ENCODE data around the gene UBA5.
A peak's percentile ranks its signal among the peaks of the same experiment; 100 is the strongest.
"Not testable (repeated sequence)": the region's sequence is repeated elsewhere in the genome, so short reads cannot be mapped to it uniquely, and the experiment has no call there.

UBA5 gene

DNA sequence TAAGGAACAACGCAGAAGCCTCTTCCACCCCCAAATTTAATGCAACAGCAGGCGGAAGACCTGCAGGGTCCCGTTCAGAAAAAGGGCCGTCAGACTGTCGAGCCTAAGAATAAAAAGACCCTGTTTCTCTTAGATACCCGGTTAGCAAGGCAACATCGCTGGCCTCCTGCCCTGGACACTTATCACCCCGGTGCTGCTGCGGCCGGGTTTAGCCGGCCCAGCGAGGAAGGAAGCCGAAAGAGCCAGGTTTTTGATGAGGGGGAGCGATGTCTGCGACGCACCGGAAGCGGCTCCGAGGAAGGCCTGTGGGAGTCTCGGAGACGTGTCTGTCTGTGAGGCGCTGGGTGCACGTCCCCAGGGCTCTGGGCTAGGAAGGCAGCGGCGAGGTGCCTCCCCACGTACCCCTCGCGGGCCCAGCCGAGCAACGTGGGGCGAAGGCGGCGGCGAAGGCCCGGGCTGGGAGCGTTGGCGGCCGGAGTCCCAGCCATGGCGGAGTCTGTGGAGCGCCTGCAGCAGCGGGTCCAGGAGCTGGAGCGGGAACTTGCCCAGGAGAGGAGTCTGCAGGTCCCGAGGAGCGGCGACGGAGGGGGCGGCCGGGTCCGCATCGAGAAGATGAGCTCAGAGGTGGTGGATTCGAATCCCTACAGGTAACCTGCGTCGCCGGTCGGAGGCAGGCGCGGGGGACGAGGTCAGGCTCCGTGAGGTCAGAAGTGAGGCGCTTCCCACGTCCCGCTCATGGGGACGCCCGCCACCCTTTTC is at the start of gene UBA5:
UBA5 (plus strand) TSS at position 278 of the 759 bp plus-strand sequence; CDS start at position 487, 209 bp downstream.
- DNase-seq (ENCODE audit: low read depth): peak; percentile 82
- TF ChIP-seq, protein P1, sequence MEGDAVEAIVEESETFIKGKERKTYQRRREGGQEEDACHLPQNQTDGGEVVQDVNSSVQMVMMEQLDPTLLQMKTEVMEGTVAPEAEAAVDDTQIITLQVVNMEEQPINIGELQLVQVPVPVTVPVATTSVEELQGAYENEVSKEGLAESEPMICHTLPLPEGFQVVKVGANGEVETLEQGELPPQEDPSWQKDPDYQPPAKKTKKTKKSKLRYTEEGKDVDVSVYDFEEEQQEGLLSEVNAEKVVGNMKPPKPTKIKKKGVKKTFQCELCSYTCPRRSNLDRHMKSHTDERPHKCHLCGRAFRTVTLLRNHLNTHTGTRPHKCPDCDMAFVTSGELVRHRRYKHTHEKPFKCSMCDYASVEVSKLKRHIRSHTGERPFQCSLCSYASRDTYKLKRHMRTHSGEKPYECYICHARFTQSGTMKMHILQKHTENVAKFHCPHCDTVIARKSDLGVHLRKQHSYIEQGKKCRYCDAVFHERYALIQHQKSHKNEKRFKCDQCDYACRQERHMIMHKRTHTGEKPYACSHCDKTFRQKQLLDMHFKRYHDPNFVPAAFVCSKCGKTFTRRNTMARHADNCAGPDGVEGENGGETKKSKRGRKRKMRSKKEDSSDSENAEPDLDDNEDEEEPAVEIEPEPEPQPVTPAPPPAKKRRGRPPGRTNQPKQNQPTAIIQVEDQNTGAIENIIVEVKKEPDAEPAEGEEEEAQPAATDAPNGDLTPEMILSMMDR (IDR thresholded peaks at IDR 0.05; ENCODE audit: insufficient read depth, low read depth, low read length, missing control alignments): no peak
- peak within 1 kb of the TSS; percentile 58 for H3K4me3 ChIP-seq (ENCODE audit: low read depth, low read length)

DNA sequence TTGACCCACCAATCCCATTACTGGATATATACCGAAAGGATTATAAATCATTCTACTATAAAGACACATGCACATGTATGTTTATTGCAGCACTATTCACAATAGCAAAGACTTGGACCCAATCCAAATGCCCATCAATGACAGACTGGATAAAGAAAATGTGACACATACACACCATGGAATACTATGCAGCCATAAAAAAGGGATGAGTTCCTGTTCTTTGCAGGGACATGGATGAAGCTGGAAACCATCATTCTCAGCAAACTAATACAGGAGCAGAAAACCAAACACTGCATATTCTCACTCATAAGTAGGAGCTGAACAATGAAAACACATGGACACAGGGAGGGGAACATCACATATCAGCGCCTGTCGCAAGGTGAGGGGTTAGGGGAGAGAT is 44.8 kb upstream of the UBA5 start:
- not testable (repeated sequence) for DNase-seq (ENCODE audit: low read depth); H3K4me3 ChIP-seq (ENCODE audit: low read depth, low read length)

DNA sequence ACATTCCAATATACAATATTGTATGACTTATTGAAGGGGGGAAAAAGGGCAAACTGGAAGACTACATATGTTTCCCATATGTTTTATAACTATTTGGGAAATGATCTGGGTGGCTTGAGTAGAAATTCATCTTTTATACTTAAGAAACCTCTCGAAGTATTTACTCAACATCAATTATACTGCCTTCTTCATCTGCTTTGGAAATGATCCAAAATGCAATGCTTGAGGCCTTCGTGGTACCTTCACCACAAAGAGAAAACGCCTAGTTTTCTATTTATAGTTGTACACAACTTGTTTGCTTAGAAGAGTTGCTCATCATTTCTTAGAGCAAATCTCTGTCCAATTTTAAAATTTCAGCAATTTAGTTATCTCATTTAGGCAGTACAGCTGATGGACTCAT is 44.2 kb upstream of the UBA5 start:
- H3K4me3 ChIP-seq (ENCODE audit: low read depth, low read length): no peak overlapping the region
- DNase-seq (ENCODE audit: low read depth): no peak
- TF ChIP-seq, protein P1 (IDR thresholded peaks at IDR 0.05; ENCODE audit: insufficient read depth, low read depth, low read length, missing control alignments): no peak

DNA sequence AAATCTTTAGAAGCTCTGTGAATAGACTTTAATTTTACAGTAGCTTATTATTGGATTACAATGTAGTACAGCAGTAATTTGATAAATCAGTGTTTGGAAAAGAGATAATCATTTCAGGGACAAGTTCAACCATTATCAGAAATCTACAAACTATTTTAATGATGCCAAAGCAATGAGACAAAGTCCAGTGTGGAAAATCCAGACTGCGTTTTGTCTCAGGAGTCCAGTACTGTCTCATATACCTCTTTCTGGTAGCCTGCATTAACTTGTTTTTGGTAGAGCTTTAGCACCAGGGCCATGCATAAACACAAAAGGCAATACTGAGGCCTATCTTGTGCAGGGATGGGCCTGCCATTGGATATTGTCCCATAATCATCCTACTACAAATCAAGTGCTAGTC is 43.3 kb upstream of the UBA5 start:
- H3K4me3 ChIP-seq (ENCODE audit: low read depth, low read length): no peak overlapping the region
- no peak for DNase-seq (ENCODE audit: low read depth)
- TF ChIP-seq, protein P1 (IDR thresholded peaks at IDR 0.05; ENCODE audit: insufficient read depth, low read depth, low read length, missing control alignments): no peak

DNA sequence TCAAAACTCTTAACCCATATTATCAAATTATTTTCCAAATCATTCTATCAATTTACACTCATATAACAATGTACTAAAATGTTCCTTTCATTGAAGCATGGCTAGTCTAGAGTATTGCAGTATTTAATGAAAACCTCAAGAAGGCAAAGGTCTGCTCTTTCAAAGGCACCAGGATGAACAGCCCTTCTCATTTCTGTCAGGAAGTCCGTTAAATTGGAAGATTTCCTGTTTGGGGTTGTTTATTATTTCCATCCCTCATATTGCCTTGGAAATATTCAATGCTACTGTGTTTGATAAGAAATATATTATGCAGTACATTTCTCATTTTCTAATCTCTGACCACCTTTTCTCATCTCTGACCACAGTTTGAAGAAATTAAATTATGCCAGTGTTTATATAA is 38.0 kb upstream of the UBA5 start:
- DNase-seq (ENCODE audit: low read depth): no peak

DNA sequence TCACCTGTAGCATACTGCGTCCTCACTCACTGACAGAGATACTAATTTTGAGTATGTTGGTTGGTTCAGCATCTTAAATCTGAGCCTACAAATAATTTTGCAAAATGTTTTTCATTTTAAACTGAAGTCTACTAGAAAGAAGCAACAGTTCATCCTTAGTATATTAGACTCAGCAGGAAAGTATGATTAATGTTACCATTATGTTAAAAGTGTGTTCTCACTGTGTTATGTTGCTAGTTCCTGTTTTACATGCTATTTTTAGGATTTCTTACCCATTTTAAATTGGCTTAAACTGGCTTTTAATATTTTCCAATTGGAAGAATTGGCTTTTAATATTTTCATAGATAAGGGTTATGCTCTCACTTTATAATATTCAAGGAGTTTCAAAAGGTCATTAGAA is 37.4 kb upstream of the UBA5 start:
- TF ChIP-seq, protein P1 (IDR thresholded peaks at IDR 0.05; ENCODE audit: insufficient read depth, low read depth, low read length, missing control alignments): no peak
- DNase-seq (ENCODE audit: low read depth): no peak
- H3K4me3 ChIP-seq (ENCODE audit: low read depth, low read length): no peak overlapping the region

More for the DNA sequence above, 38.0 kb upstream of the UBA5 start:
- TF ChIP-seq, protein P1 (IDR thresholded peaks at IDR 0.05; ENCODE audit: insufficient read depth, low read depth, low read length, missing control alignments): no peak
- no peak overlapping the region for H3K4me3 ChIP-seq (ENCODE audit: low read depth, low read length)

DNA sequence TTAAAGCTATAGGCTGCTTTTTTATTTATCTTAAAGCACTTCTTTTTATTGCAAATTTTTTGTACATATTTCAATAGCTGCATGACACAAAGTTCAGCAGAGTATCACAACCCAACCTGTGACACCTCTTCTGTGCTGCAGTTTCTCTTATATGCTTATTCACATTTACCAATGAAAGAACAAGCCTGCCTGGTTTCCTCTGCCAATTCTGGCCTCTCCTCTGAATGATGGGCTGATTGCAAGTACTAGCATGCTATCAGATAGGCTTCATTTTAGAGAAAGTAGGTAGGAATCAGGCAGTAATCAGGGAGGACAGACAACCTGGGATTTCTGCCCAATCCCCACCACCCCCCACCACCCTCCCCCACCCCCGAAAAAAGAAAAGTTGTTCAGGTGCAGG is 36.5 kb upstream of the UBA5 start:
- TF ChIP-seq, protein P1 (IDR thresholded peaks at IDR 0.05; ENCODE audit: insufficient read depth, low read depth, low read length, missing control alignments): no peak
- H3K4me3 ChIP-seq (ENCODE audit: low read depth, low read length): no peak overlapping the region
- no peak for DNase-seq (ENCODE audit: low read depth)

Data from GM12865 (cell line).